SK-N-MC (cell line): Measurements from ENCODE around the gene CASP2.

ENCODE experiments used
- DNase-seq: peaks from one replicate; pipeline ENCODE4 v3.0.0-alpha.2; 2011; ENCODE audit warnings: low read depth, low spot score
- H3K27ac ChIP-seq: fragments of 200-600 bp; sonication (generic); 2 replicates; pipeline ENCODE4 v1.5.1; 2016; ENCODE audit warnings: mixed run types
- H3K36me3 ChIP-seq: fragments of 200-600 bp; sonication (generic); 2 replicates; pipeline ENCODE4 v1.6.1; 2017; ENCODE audit warnings: antibody characterized with exemption, low read length, mixed read lengths; ENCODE audit not compliant: insufficient read depth
- H3K4me3 ChIP-seq: fragments of 200-600 bp; sonication (generic); 2 replicates; pipeline ENCODE4 v1.5.1; 2016
- H3K9ac ChIP-seq: fragments of 200-600 bp; sonication (generic); 2 replicates; pipeline ENCODE4 v1.8.0; 2017; ENCODE audit warnings: mixed run types, mixed read lengths; ENCODE audit not compliant: insufficient read length
- H3K9me3 ChIP-seq: fragments of 200-600 bp; sonication (generic); 2 replicates; pipeline ENCODE4 v1.6.1; 2017; ENCODE audit warnings: low read depth, mild to moderate bottlenecking, antibody characterized with exemption, low read length, moderate library complexity, mixed read lengths
- EZH2 ChIP-seq: fragments of 200-600 bp; sonication (generic); IDR thresholded peaks from one replicate; pipeline ENCODE4 v1.6.1; 2017; ENCODE audit warnings: antibody characterized with exemption
- FOXP2 ChIP-seq: optimal IDR thresholded peaks from 2 replicates; pipeline ENCODE3; 2011; ENCODE audit warnings: mild to moderate bottlenecking, moderate library complexity; ENCODE audit not compliant: insufficient read depth; ENCODE audit errors: extremely low read length, control extremely low read depth
- POLR2AphosphoS5 ChIP-seq: IDR thresholded peaks from 2 replicates; pipeline ENCODE4 v1.6.1; 2012; ENCODE audit warnings: mild to moderate bottlenecking, low read depth, low read length, borderline replicate concordance

The CASP2 gene

GRCh38 chr7:143287935-143288826, at the start of gene CASP2:
TSS of gene CASP2 (plus strand) at chr7:143288351. CDS start at chr7:143288456, 105 bp downstream.
- peak within 1 kb of the TSS; percentile 98 for H3K9ac ChIP-seq
- H3K9me3 ChIP-seq: peaks cover 3% of the 10 kb centered on the region; the same call in 1 of the 2 replicates
- H3K36me3 ChIP-seq: peaks cover 29% of the 10 kb centered on the region
- peak; percentile 26 for DNase-seq
- peak within 1 kb of the TSS; percentile 97 for H3K4me3 ChIP-seq
- H3K27ac ChIP-seq: peak within 1 kb of the TSS; percentile 76
- TF ChIP-seq POLR2AphosphoS5: peak; percentile 92
- no peak for TF ChIP-seq EZH2

- Histone ChIP-seq H3K27ac (no peak overlapping the region), H3K4me3 (no peak overlapping the region), H3K9me3 (no peaks in the 10 kb centered on the region), H3K9ac (no peak overlapping the region), H3K36me3 (no peaks in the 10 kb centered on the region)
- TF ChIP-seq EZH2 (no peak), POLR2AphosphoS5 (no peak)
- DNase-seq: no peak
Measured at GRCh38 chr7:143239813-143240212, 48.3 kb upstream of the CASP2 start.

GRCh38 chr7:143240291-143241168, 47.6 kb upstream of the CASP2 start:
- H3K4me3 ChIP-seq: 0 out of 2 replicates have a peak overlapping the region, but pooled peaks have one; percentile 24
- peak; percentile 80 for DNase-seq
- TF ChIP-seq FOXP2 (no peak), POLR2AphosphoS5 (no peak), EZH2 (no peak)

GRCh38 chr7:143242306-143242705, 45.8 kb upstream of the CASP2 start:
- H3K9me3 ChIP-seq: no peaks in the 10 kb centered on the region
- DNase-seq: no peak
- no peak overlapping the region for H3K27ac ChIP-seq

More at GRCh38 chr7:143240291-143241168, 47.6 kb upstream of the CASP2 start:
- no peaks in the 10 kb centered on the region for H3K9me3 ChIP-seq
- no peak overlapping the region for H3K27ac ChIP-seq
- H3K9ac ChIP-seq: no peak overlapping the region
- H3K36me3 ChIP-seq: no peaks in the 10 kb centered on the region

GRCh38 chr7:143243111-143243510, 45.0 kb upstream of the CASP2 start:
- no peak for DNase-seq
- H3K36me3 ChIP-seq: no peaks in the 10 kb centered on the region
- no peak overlapping the region for H3K4me3 ChIP-seq
- H3K27ac ChIP-seq: no peak overlapping the region
- H3K9ac ChIP-seq: no peak overlapping the region
- TF ChIP-seq FOXP2 (no peak), EZH2 (no peak), POLR2AphosphoS5 (no peak)
- no peaks in the 10 kb centered on the region for H3K9me3 ChIP-seq

More at GRCh38 chr7:143242306-143242705, 45.8 kb upstream of the CASP2 start:
- no peaks in the 10 kb centered on the region for H3K36me3 ChIP-seq
- TF ChIP-seq FOXP2 (no peak), POLR2AphosphoS5 (no peak), EZH2 (no peak)
- no peak overlapping the region for H3K4me3 ChIP-seq
- no peak overlapping the region for H3K9ac ChIP-seq

- no peak overlapping the region for H3K27ac ChIP-seq
- TF ChIP-seq FOXP2 (no peak), EZH2 (no peak), POLR2AphosphoS5 (no peak)
- H3K9me3 ChIP-seq: no peaks in the 10 kb centered on the region
- H3K4me3 ChIP-seq: no peak overlapping the region
- H3K9ac ChIP-seq: no peak overlapping the region
- H3K36me3 ChIP-seq: no peaks in the 10 kb centered on the region
- no peak for DNase-seq
Measured at GRCh38 chr7:143243614-143244013, 44.5 kb upstream of the CASP2 start.

GRCh38 chr7:143244321-143244720, 43.8 kb upstream of the CASP2 start:
- DNase-seq: no peak
- Histone ChIP-seq H3K9ac (no peak overlapping the region), H3K9me3 (no peaks in the 10 kb centered on the region), H3K36me3 (no peaks in the 10 kb centered on the region), H3K27ac (no peak overlapping the region), H3K4me3 (no peak overlapping the region)
- no peak for TF ChIP-seq POLR2AphosphoS5
- no peak for TF ChIP-seq EZH2
- no peak for TF ChIP-seq FOXP2

- Histone ChIP-seq H3K36me3 (no peaks in the 10 kb centered on the region), H3K4me3 (no peak overlapping the region), H3K9ac (no peak overlapping the region), H3K9me3 (no peaks in the 10 kb centered on the region), H3K27ac (no peak overlapping the region)
- TF ChIP-seq POLR2AphosphoS5: no peak
- no peak for TF ChIP-seq FOXP2
- no peak for TF ChIP-seq EZH2
- DNase-seq: no peak
Measured at GRCh38 chr7:143245123-143245522, 43.0 kb upstream of the CASP2 start.
